Cardiac fibroblast (primary cell): ENCODE data around the gene ABCC4.

Experiments used
- DNase-seq, 2 donors: peaks; one replicate each; pipeline versions ENCODE4 v3.0.0 to v3.0.0-alpha.2; 2010; ENCODE audit warnings: low read depth in 2 of 2
- H3K4me3 ChIP-seq, 2 donors: replicated peaks in 1 of 2; 1 replicate in 1 of 2; 2 replicates in 1 of 2; pipeline ENCODE4 v1.5.1; 2011; ENCODE audit warnings: low read depth in 2 of 2, low read length in 2 of 2, mild to moderate bottlenecking in 2 of 2, moderate library complexity in 1 of 2
- TF ChIP-seq, protein P1 (sequence below): IDR thresholded peaks from one replicate; pipeline ENCODE4 v1.5.1; 2011; ENCODE audit warnings: low read depth, mild to moderate bottlenecking, low read length, inconsistent platforms

Gene ABCC4

DNA sequence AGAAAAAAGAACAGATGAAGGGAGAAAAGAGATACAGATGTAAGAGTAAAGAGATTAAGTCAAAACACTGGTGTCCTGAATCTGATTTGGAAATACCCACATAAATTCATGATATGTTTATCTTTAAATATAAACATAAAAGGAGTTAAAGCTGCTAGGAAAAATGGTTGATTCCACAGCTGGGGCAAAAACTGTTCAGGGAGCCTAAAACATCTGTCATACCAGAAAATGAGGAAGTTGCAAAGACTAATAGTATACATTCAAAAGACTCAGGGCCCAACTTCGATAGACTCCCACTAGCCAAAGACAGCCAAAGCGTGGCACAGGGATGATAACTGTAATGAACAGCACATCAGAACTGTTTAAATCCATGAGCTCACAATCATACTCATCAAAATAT is 62.0 kb downstream of the ABCC4 start:
- no peak overlapping the region for H3K4me3 ChIP-seq
- TF ChIP-seq, protein P1, sequence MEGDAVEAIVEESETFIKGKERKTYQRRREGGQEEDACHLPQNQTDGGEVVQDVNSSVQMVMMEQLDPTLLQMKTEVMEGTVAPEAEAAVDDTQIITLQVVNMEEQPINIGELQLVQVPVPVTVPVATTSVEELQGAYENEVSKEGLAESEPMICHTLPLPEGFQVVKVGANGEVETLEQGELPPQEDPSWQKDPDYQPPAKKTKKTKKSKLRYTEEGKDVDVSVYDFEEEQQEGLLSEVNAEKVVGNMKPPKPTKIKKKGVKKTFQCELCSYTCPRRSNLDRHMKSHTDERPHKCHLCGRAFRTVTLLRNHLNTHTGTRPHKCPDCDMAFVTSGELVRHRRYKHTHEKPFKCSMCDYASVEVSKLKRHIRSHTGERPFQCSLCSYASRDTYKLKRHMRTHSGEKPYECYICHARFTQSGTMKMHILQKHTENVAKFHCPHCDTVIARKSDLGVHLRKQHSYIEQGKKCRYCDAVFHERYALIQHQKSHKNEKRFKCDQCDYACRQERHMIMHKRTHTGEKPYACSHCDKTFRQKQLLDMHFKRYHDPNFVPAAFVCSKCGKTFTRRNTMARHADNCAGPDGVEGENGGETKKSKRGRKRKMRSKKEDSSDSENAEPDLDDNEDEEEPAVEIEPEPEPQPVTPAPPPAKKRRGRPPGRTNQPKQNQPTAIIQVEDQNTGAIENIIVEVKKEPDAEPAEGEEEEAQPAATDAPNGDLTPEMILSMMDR = no peak
- DNase-seq = no peak

DNA sequence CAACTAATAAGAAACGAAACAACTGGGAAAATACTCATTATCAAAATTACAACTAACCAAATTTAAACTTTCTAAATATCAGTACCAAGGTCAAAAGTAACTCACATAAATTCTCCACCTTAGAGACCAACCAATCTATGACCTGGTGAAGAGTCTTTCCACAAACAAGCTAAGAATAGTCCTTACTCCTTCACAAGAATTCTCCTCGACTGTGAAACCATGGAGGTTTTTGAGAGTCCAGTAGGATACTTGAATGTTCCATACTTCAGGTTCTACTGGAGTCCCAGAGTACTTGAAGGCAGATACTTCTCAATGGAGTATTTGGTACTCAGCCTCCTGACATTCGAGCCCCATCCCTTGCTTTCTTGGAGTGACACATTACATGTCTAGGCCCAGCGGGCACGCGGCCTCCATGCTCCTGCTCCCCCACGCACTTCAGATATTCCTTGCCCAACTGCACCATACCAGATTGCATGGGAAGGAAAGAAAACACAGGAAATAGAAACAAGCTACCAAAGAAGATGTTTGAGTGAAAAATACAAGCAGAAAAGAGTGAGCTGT is 63.9 kb downstream of the ABCC4 start:
- H3K4me3 ChIP-seq = no peak overlapping the region
- DNase-seq = no peak
- TF ChIP-seq, protein P1 = no peak

DNA sequence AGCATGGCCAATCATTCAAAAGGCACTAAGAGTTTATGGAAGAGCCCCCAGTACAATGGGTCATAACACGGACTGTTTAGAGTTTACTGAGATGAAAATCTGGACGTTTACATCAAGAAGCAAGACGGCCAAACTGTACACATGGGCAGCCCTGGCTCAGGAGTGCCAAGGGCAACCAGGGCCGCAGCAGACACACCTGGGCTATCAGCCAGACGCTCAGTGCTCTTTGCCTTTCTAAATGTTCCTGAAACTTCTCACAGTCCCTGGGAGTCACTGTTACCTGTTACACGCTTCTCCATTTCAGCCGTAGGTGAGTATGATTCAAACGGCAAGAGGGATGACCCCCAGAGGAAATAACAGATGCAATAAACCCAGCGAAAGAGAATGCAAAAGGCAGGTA is 64.5 kb downstream of the ABCC4 start:
- TF ChIP-seq, protein P1 = no peak
- DNase-seq = no peak
- no peak overlapping the region for H3K4me3 ChIP-seq

DNA sequence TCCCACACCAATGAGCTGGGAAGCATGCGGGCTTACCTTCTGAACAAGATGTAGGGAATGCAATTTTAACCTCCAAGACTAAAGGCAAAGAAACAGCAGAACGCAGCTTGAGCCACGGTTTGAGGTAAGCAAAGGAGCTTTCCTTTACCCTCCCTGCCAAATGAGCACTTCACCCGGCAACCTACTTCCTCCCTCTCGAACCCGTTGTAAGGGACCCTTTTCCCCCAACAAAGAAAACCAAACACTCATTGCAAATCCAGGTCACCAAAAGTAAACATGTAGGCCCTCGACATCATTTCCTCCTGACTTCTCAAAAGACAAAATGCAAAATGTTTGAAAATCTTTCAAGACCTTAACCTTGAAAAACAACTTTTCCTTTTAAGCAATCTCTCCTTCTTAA is 65.3 kb downstream of the ABCC4 start:
- H3K4me3 ChIP-seq = no peak overlapping the region
- TF ChIP-seq, protein P1 = no peak
- no peak for DNase-seq

DNA sequence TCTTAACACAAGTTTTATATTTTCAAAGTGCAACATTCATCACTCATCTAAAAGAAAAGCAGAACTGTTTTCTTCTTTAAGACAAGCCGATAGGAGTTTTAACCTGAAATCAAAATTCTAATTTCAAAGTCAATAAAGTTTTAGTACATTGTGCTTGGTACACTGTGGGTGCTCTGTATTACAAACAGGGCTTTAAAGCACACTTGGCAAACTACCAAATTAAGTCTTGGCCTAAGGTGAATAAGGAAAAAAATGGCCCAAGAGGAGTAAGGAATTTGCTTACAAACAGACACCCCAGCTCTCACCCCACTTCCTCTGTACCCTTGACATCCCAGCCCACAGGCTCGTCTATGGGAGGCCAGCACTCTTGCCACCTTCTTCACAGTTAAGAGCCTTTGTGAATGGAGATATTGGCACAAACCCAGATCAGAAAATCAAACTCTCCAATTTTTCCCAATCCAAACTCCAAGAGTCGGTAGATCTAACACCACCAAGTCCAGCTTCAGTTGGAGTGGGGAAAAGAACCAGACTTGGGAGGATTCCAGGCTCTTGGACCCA is 66.0 kb downstream of the ABCC4 start:
- TF ChIP-seq, protein P1 = no peak
- H3K4me3 ChIP-seq = no peak overlapping the region
- peak in 1 of 2 donors; percentile 8 for DNase-seq

DNA sequence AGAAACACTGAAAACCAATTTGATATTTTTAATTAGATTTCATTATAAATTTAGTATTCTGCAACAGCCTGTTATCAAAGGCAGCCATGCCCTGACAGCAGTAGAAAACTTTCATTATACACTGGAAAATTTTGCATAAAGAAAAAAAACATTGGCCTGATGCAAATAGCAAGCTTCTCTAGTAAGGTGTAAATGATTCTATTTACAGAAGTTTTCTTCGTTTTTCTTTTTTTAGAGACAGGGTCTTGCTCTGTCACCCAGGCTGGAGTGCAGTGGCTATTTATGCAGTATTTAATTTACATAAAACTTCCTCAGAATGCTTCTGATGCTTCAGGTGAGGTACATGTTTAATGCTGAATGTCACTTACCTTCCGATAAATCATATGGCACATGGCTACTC is 67.0 kb downstream of the ABCC4 start:
- DNase-seq = no peak
- H3K4me3 ChIP-seq = no peak overlapping the region
- TF ChIP-seq, protein P1 = no peak
